CD4-positive, alpha-beta T cell treated with Interleukin-15 for 1 hour (primary cell): ENCODE data around the gene ALK.

Experiments
- DNase-seq: peaks from one replicate; pipeline ENCODE4 v3.0.0-alpha.2; 2020

The ALK gene

DNA sequence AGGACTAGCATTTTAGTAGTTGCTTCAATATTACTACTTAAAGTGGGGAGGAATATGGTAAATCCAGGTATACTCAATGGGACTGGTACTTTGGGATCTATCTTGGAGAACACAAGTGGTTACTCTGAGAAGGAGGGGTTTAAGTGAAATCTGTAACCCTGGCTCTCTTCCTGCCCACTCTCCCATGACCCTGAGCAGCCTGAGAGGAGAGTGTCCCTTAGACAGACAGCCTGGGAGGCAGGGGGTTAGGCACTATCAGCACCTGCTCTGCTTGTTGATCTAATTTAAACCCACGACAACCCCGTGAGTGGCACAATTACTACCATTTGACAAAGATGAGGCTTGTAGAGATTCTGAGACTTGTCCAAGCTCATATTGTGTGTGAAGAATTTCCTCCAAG is 395.5 kb downstream of the ALK start:
- DNase-seq: no peak

DNA sequence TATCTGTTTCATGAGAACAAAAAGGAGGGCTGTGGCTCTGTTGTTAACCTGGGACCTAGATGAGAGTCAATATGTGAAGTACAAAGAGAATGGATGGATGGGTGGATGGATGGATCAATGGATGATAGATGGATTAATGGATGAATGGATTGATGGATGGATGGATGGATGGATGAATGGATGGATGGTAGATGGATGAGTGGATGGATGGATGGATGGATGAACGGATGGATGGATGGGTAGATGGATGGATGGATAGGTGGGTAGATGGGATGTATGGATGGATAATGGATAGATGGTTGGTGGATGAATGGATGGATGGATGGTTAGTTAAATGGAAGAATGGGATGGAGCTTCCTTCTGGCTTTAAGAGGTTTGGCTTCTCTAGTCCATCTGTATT is 396.7 kb downstream of the ALK start:
- DNase-seq: no peak

DNA sequence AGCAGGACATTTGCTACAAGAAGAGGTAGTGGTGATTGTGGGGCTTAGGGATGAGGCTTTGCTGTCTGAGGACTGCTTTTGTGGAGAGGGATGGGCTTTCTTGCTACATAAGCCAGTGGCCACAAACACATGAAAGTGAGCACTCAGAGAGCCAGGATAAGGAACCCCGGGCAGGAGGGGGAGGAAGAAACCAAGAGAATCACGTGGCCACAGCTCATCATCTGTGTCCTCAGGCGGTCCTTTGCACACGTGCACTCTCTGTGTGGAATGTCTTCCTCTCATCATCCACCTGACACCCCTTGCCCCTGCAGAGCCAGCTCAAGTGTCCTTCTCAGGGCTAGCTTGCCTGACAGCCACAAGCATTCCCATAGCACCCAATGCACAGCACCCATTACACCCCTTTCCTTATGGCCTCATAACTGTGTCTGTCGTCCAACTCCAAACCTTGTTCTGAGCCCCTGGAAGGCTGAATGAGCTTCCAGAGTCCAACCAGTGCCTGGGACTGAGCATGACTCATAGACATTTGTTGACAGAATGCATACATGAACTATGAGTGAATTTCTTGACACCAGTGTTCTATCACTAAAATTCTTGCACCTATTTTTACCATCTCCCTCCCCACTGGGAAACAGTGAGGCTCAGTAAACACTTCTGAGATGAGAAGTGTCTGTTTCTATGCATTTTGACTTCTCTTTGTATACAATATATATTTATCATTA is 398.3 kb downstream of the ALK start:
- no peak for DNase-seq

DNA sequence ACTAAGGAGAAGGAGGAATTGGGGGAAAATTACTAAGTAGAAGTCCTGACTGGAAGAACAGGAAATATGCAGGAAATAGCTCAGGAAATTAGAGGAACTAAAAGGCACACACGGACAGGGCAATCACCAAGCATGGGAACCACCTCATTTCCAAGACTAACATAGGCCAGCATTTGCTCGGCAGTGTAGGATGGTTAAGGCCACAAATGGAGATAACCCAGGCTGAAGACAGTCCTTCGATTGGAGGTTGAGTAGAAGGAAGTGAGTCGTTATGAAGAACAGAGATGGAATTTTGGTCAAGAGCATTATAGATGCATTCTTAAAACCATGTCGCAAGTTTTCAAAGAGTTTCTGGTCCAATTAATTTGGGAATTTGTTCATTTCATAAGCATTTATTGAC is 401.4 kb downstream of the ALK start:
- no peak for DNase-seq

DNA sequence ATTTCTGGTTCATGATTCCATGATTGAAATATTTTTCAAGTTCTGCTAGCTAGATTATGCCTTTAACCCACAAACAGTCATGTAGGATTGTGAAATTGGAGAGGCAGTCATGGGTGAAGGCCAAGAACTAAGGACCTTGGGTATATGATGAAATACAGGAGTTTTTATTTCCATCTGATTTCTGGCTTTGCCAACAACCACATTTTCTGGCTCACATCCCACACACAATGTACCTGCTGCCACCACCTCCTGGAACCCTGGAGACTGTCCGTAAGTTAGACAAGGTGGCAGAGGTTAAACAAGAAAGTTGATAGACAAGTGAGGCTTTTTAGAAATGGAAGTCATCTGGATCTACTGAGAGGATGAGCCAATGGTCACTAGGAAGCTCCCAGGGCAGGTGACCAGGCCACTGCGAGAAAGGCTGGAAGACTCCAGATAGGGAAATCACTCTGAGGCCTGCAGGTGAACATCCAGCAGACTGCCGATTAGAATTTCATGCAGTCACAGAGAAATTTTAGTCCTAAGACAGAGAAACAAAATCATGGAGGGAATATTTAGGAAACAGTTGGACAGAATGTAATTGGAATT is 402.0 kb downstream of the ALK start:
- DNase-seq: no peak

DNA sequence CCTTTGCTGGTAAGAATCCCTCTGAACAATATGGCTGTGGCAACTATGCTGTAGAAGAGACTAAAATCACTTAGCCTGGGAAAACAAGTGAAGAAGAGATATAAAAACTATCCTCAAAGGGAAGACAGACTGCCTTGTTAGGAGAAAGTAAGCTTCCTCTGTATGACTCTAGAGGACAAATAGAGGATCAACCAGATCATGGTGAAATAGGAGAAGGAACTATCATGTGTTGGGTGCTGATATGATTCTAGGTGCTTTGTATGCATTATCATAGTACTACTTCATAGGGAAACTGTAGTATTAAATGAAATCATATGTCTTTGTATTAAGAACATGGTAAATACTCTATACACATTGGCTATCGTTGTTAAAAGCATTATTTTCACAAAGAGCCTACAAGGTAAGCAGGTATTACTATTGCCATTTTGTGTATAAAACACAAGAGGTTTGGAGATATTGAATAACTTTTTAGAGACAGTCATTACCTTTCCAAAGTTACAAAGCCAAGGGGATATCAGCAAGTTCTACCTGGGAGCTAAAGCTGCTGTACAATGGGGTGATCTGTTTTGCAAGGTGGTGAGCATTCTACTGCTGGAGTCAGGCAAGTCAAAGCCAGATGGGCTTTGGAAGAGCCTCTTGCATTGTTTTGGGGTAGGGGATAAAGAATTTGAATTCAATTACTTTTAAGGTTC is 402.6 kb downstream of the ALK start:
- no peak for DNase-seq

DNA sequence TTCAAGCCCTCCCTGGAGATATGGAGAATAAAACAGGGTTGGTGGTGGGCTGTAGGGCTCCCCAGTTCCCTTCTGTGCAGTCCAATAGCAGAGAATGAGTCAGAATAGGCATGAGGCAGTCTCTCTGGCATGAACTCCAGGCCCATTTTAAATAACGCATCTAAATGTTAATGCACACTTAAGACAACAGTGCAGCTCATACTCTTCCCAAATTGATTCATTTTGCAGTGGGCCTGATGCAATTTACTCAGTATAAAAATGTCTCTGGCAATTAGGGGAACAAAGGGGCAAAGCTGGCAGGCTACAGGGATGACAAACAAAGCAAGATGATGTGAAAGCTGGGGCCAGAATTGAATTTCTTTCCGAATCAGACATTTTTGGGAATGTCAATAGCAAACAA is 403.4 kb downstream of the ALK start:
- no peak for DNase-seq

DNA sequence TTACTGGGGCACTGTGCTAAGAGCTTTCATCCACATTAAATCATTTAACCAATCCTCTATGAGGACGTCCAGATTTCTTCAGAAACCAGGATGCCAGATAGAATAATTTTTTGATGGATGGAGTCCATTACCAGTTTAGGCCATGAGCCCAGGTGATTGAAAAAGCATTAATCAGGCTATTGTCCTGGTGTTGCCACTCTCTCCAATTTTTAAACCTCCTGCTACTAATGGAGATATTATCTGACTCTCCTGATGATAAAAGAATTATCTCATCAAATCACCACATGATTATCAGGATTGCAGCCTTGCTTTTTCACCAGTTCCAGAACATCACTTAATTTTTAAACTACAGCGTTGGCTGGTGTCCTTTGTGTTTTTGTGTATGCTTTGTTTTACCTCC is 404.0 kb downstream of the ALK start:
- no peak for DNase-seq

DNA sequence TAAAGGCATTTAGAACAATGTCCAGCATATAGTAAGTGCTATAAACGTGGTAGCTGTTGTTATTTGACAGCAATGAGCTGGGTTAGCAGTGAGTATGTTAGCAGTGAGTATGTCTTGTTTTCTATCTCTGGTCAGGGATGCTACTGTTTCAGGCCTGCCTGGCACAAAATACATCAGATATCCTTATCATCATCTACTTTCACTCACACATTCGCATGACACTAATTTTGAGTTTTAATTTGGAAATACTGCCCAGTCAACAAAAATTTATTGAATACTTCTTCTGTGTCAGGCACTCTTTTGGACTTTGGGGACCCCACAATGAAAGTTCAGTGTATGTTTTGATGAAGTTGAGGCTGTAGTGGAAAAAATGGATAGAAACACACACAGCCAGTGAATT is 404.6 kb downstream of the ALK start:
- no peak for DNase-seq

DNA sequence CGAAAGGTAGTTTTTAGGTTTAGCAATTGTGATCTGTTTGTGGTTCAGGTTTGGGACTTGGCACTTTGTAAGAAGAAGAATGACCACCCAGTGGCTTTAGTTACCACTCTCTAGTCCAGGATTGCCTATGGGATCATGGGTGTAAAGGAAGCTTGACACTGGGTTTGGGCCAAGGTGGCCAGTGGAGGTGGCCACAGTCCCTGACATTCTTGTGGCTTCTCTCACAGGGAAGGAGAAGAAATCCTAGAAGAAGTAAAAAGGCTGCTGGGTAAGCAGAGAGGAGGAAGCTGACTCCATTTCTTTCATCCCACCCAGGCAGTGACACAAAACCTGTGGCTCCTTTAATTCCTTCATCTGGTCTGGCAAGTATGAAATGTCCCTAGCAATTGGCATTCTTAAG is 411.5 kb downstream of the ALK start:
- no peak for DNase-seq

DNA sequence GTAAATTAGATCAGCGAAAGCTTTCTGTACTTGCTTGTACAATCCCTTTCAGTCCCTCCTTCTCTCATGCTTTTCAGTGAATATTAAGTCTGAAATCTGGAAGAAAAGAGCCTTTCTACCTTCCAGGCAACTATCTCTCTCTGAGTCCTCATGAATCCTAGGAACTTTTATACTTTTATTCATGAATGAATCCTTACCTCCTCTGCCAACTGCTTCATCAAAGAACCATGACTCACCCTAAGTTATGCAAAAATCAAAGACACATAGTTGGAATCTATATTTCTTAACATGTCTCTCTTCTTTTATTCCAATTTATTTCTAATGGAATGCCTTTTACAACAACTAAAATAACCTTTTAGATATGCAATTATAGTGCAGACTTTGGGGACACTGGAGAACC is 412.0 kb downstream of the ALK start:
- DNase-seq: no peak

DNA sequence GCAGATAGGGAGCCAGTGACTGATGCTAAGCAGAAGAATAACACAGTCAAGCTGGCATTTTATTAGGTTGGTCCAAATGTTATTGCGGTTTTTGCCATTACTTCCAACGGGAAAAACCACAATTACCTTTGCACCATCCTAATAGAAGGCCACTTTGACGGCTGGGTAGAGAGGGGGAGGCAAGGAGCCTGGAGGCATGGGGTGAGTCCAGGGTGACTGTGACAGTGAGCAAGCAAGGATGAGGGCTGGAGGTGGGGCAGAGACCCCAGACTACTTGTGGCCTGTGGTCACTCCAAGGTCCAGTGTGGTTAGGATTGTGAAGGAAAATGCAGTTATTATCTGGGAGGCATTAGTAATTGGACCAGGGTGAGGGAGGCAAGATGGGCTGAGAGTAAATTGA is 416.6 kb downstream of the ALK start:
- no peak for DNase-seq

DNA sequence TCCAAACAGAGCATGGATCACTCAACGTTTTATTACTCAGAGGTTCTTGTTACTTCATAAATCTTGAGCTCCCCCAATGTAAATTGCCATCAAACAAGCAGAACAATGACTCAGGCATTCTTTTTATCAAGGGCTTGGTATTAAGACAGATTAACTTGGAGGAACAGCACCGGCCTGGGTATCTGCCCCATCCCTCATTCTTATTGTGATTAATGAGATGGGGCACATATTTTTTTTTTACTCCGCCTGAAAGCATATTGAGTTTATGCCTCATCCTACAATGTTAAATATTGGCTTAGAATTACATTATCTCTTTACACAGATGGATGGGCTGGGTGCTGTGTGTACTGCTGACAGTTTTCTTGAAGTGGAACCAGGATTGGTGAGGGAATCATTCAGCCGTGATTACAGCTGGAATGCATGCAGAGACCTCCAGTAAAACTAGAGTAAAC is 418.9 kb downstream of the ALK start:
- no peak for DNase-seq

DNA sequence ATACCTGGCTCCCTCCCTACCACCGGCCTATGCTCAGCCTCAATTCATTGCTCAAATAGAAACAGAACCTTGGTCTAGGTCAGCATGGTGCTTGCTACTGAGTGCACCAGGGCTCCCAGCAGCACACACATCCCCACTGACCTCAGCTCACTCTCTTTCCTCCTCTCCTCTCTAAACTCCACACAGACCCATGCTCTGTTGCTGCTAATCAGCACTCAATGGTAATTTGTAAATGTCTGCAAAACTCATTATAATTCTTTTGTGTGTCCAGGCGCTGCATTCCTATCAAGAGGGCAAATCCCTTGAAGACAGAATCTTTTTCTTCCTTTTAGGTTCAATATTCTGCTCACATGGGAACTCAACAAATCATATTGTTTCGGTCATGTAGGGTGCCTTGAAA is 424.0 kb downstream of the ALK start:
- DNase-seq: no peak

DNA sequence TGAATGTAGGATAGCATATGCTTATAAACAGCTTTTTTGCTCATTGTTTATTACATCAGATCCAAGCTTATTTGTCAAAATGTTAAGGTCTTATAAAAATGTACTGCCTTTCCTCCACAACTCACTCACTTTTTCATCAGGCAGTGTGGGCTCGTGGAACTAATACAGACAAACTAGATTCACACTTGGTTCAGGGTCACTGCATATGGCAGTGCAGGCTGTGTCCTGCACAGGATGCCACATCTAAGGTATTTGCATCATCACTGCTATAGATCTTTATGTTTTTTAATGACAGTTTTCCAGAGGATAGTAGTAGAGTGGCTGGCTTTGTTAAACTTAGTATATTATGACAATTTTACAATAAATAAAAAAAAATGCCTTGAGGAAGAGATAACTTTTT is 425.2 kb downstream of the ALK start:
- no peak for DNase-seq

DNA sequence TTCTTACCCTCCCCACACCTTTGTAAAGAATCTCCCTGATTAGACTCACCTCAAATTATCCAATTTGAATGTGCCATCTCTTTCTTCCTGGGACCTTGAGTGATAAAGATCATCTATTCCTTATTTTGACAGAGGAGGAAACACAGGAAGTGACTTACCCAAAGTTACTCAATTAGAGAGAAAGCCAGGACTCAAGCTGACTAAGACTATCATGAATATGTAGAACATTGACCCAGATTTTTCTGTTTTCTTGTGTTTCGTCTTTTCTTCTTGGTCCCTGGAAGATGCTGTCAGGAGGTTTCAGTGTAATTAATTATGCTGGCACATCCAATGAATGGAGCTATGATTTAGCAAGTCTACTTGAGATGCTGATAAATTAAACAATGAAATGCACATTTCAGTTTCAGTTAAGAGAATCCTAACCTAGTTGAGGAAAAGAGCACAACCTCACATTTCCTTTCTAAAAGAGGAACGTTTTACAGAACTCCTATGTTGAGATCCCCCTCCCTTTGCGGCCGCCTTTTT is 425.8 kb downstream of the ALK start:
- no peak for DNase-seq

DNA sequence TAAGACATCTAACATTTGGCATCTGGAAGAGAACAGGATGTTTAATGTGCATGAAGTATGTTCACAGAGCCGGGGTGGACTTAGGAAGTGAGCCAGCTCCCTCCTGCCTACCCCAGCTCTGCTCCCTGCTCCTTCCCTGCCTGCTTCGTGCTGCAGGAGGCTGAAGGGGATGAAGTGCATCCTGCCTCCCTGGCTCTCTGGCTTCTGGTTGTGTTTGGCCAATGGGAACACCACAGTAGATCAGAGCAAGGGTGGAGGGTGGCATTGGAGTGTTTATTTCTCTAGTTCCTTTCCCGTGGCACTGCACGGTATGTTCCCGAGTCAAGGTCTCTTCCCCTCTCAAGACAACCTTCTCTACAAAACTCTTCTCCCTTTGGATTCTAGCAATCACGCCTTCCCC is 426.3 kb downstream of the ALK start:
- no peak for DNase-seq

DNA sequence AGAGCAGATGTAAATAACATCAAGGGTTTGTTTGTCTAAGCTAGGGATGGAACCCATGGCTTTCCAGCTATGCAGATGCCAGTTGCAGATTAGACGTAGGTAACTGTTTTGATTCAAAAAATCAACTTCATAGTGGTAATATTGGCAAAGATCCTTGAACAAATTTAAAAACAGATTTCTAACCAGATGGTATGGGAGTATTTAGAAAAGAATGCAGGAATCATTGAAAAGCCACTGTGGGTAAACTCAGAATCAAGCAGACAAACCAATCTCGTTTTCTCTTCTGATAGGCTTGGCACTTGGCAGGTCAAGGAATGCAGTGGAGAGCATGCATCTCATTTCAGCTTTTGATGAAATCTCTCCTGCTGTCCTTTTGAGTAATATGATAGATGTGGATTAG is 428.7 kb downstream of the ALK start:
- no peak for DNase-seq

DNA sequence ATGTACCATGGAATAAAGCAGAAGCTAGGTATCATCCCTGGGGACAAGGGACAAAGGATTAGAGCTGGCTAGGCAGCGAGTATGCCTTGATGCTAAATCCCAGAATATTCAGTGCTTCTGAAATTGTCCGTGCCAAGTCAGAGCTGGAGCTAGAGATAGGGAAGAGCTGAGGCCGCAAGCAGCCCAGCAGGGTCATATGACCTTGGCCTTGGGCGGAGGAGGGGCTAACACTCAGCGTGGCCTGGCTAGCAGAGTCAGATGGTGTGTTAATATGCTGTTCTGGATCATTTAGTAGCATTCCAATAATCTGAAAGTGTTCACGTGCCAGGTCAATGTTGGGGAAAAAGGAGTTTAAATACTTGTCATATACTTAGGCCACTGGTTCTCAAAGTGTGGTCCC is 431.3 kb downstream of the ALK start:
- DNase-seq: no peak

DNA sequence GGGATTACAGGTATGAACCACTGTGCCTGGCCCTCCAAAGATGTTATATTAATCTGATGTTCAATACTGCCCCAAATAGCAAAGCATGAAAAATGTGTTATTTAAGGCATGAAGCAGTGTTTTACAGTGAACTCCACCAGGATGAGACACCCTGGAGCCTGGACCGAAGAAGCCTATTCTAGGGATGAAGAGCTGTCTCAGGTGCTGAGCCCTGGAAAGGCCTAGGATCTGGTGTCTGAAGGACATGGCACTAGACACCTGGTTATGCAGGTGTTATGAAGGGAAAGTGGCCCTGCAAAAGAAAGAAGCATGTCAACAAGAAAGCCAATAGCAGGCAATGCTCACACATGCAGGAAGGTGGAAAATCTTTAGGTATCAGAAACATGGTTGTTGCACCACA is 431.8 kb downstream of the ALK start:
- DNase-seq: no peak

DNA sequence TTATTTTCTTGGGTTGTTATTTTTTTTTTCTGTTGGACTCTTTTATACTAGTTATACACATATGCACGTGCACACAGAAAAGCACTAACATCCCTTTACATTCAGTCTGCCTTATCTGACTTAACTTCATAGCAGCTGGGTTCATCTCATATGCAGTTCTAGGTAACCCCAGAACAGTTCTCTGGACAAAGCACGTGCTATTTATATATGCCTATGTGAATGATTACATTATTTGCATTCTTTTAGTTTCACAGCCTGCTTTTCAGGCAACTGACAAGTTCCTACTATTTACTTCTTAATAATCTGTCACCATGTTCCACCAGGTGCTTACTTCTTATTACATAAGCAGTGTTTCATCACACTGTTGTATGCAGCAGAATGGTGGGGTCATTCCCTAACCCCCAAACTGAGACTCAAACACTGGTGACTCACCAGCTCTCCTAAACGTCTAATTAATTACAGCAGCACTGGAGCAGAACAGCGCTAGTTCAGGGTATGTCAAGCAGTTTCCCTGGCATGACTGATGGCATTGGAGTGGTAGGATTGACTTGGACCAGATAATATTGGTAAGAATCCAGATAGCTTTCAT is 433.3 kb downstream of the ALK start:
- no peak for DNase-seq

DNA sequence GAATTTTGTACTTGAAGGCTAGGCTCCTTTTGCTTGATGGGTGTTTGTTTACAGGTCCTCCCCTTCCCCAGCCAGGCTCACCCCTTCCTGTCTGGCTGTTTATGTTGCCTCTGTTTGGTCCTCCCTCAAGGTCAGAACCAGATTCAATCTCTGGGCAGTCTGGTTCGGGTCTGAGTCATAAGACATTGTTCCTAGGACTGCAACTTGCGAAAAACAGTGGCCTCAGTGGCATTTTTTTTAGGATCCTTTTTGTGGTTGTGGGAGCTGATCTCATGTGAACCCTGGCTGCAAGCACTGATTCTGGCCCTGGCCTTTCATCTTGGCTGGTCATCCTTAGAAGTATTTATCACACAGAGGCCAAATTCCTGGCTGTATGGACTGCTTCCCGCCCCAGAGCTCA is 435.8 kb downstream of the ALK start:
- no peak for DNase-seq

DNA sequence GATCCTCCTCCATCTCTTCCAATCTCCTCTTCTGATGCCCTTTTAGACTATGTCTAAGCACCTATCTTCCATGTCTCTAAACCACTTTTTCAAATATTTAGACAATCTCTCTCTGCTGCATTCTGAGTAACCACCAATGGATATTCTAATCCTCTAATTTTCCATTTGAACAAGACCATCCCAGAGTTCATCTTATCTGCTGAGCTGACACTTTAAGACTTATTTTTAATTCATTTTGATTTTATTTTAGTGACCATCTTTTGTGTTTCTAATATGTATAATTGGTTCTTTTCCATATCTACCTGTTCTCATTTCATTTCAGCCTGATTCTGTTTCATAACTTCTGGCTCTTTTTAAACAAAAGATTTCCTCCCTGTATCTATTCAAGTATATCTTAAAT is 436.3 kb downstream of the ALK start:
- DNase-seq: no peak

DNA sequence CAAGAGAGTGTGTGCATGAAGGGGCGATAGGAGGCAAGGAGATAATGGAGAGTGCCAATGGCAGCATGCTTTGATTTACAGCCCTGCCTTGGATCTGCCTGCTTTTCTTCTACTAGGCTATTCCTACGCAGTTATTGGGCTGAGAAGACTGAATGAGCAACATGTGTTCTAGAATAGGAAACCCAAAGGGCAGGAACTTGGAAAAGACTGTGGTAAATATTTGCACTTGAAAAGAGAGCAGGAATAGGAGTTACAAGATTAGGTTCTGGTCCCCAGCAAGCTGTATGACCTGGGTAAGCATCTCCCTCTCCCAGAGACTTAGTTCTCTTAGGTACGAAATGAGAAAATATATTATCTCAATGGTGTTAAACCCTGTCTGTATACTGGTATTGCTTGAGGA is 438.5 kb downstream of the ALK start:
- no peak for DNase-seq
